RPMI7951 (cell line): ENCODE measurements around the gene OLFML2B. TPM values are rescaled to one million over a fixed set of nuclear protein-coding genes. Genes with fewer than 3 reads are reported as not detected.

Experiments used
- DNase-seq: peaks from one replicate; pipeline ENCODE4 v3.0.0-alpha.2; 2012; ENCODE audit warnings: low read depth
- total RNA-seq: library from RNA; depleted of rRNA; stranded (reverse); fragments of >200 nt; shearing (Covaris generic); gene quantifications from 2 replicates; pipeline ENCODE4 v1.2.3, GENCODE V29; 2014

OLFML2B gene
- total RNA-seq, 1 experiment from 2014 or later = 20.3 TPM

- no peak for DNase-seq
Observed at GRCh38 chr1:161981126-161981525, 42.5 kb downstream of the OLFML2B start.

DNA sequence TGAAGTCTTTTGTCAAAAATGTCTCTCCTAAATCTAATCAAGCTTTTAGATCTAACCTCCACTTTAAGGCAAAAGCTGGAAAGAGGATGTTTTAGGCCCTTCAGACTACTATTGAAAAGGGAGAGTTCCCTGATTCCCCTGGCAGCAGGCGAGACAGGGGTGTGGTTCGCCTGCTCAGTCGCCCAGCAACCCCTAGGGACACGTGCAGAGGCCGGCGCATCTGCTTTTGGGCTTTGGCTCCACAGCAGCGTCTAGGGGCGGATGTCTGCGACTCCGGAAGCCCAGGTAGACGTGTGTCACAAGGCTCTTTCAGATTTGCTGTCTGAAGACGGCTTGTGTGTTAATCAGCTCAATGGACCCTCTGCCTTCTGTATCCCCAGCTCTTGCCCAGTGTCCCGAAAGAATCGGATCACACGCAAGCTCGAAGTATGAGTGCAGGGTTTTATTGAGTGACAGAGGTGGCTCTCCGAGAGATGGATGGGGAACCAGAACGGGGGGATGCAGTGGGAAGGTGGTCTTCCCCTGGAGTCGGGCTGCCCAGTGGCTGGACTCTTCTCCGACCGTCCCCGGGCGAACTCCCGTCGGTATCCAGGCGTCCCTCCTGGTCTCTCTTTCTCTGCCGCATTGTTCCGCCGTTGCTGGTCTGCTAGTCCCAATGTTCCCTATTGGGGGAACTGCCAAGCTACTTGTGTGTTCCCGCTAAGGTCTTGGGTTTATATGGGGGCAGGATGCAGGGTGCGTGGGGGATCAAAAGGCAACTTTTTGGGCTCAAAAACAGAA lies 45.5 kb downstream of the OLFML2B start:
- no peak for DNase-seq

- no peak for DNase-seq
Observed at GRCh38 chr1:161973924-161974845, 49.5 kb downstream of the OLFML2B start.

GRCh38 chr1:161972828-161973227 lies 50.8 kb downstream of the OLFML2B start:
- no peak for DNase-seq

GRCh38 chr1:161970633-161971032 lies 53.0 kb downstream of the OLFML2B start:
- DNase-seq = no peak

- no peak for DNase-seq
Observed at GRCh38 chr1:161970036-161970435, 53.6 kb downstream of the OLFML2B start.

GRCh38 chr1:161966067-161966466 lies 57.6 kb downstream of the OLFML2B start:
- DNase-seq = no peak

DNA sequence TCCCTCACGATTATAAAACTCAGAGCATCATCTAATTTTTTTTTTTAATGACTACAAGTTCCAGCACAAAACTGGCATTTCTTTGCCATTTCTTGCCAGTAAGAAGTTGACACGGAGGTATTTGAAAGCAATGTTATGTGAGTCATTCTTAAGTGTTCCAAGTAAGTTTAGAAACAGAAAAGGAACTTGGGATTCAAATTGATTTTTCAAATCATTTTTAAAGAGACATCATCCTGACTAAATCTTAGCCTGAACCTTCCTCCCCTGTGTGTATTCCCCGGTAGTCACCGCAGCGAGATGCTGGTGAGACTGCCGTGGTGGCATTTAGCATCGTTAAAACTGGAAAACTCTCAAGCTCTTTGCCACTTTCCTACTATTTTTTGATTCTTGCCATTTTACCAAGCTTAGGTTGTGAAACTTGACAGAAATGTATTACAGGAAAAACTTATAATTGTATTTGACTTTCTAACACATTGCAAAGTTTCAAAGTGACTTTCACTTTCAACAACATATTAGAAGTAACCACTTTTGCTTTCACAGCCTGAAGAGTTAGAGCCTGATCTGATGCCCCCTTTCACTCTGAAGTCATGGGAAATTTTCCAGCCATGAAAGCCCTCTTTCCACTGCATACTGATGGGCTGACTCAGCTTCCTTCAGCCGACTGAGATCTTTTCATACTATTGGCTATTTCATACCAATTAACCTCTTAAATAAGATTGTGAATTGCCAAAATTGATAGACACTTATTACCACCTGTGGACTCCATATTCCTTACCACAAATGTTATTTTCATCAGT lies 61.4 kb downstream of the OLFML2B start:
- DNase-seq = peak; percentile 89

DNA sequence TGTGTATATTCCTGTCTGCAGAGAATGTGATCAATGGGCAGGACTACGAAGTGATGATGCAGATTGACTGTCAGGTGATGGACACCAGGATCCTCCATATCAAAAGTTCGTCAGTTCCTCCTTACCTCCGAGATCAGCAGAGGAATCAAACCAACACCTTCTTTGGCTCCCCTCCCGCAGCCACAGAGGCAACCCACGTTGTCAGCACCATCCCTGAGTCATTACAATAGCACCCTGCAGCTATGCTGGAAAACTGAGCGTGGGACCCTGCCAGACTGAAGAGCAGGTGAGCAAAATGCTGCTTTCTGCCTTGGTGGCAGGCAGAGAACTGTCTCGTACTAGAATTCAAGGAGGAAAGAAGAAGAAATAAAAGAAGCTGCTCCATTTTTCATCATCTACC lies 65.2 kb downstream of the OLFML2B start:
- peak; percentile 80 for DNase-seq

GRCh38 chr1:161956930-161957329 lies 66.7 kb downstream of the OLFML2B start:
- DNase-seq = no peak

DNA sequence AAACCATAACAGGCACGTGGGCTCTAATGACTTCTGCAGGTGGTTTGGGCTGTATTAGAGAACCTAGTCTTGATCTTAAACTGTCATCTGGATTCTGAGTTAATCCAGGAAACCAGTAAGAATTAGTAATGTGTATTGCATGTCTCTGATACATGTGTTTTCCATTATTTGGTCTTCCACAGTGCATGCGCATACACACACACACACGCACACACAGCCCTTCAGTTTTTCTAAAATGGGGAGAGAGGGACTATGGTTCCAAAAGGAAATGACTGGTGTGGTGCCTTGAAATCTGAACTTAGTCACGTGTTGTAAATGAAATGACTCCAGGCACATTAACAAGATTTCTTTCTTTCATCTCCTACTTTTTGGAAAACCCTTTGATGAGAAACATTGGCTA lies 67.6 kb downstream of the OLFML2B start:
- peak; percentile 92 for DNase-seq

- no peak for DNase-seq
Observed at GRCh38 chr1:161955606-161956005, 68.1 kb downstream of the OLFML2B start.

DNA sequence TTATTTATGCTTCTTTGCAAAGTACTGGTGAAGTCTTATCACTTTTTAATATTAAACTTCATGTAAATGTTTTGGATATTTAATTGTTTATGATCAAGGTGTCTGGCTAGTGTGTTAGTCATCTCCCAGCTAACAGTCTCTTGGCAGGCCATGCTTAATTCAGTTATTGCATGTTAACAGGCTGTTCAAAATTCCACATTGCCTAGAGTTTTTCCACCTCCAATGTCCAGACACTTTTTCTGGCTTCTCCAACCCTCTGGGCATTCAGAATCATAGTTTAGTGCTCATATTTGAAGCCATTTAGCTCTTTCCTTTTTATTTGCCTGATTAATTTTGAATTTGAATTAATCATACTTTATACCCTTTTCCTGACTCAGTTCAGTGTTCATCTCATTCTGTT lies 69.2 kb downstream of the OLFML2B start:
- DNase-seq = peak; percentile 49

- DNase-seq = no peak
Observed at GRCh38 chr1:161954050-161954449, 69.6 kb downstream of the OLFML2B start.

GRCh38 chr1:161953256-161953920 lies 70.3 kb downstream of the OLFML2B start:
- DNase-seq = no peak

- DNase-seq = no peak
Observed at GRCh38 chr1:161952607-161953172, 71.0 kb downstream of the OLFML2B start.

GRCh38 chr1:161951646-161952045 lies 72.0 kb downstream of the OLFML2B start:
- no peak for DNase-seq

- DNase-seq = no peak
Observed at GRCh38 chr1:161950377-161950776, 73.3 kb downstream of the OLFML2B start.

GRCh38 chr1:161949548-161949947 lies 74.1 kb downstream of the OLFML2B start:
- no peak for DNase-seq

DNA sequence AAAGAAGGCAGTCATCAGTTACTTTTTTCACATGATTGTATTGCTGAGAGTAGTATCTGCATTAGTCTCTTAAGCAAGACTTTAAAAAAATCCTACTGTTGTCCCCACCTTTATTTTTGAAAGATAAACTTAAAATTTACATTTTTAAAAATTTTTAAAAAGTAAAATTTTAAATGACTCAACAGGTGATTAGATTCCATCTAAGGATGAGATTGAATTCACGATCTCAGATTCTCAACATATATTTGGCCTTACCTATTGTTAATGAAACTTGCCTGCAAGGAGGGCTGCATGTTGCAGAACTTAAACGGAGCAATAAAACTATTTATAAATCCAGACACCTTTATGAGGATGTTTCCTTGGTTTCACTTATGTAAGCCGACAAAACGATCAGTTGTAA lies 75.2 kb downstream of the OLFML2B start:
- no peak for DNase-seq
